Activated CD4-positive, alpha-beta memory T cell treated with anti-CD3 and anti-CD28 coated beads, Interleukin-2, amount 10 ng/mL, durations not matched to agents 7 days and 5 days (primary cell): ENCODE data around the gene ZNF260. TPM values are rescaled to one million over a fixed set of nuclear protein-coding genes. Genes with fewer than 3 reads are reported as not detected.
"Not testable (repeated sequence)": the region's sequence is repeated elsewhere in the genome, so short reads cannot be mapped to it uniquely, and the experiment has no call there.

Experiments used
- CTCF ChIA-PET: fragments of 350-600 bp; sonication (Branson Sonifier 250); formaldehyde crosslinking; loops from one replicate; lab custom pipeline; 2021; ENCODE audit warnings: antibody characterized with exemption, inconsistent platforms; lab: Charles Lee
- POLR2A ChIA-PET: fragments of 350-600 bp; sonication (Branson Sonifier 250); formaldehyde crosslinking; loops from one replicate; lab custom pipeline; 2021; ENCODE audit warnings: antibody characterized with exemption; lab: Charles Lee
- DNase-seq: peaks from one replicate; pipeline ENCODE4 v3.0.0-alpha.2; 2020
- H3K27ac Mint-ChIP-seq: one replicate; pipeline ENCODE4 v1.8.0; 2021; ENCODE audit warnings: mild to moderate bottlenecking, mixed read lengths
- H3K27me3 Mint-ChIP-seq: one replicate; pipeline ENCODE4 v1.8.0; 2021; ENCODE audit warnings: mixed read lengths
- H3K36me3 Mint-ChIP-seq: one replicate; pipeline ENCODE4 v1.8.0; 2021; ENCODE audit warnings: low read depth, mixed read lengths
- H3K4me1 Mint-ChIP-seq: one replicate; pipeline ENCODE4 v1.8.0; 2021; ENCODE audit warnings: mixed read lengths
- H3K4me3 Mint-ChIP-seq: one replicate; pipeline ENCODE4 v1.8.0; 2021; ENCODE audit warnings: mild to moderate bottlenecking, mixed read lengths
- H3K9me3 Mint-ChIP-seq: one replicate; pipeline ENCODE4 v1.8.0; 2021; ENCODE audit warnings: mixed read lengths
- total RNA-seq, 2 experiments: library from RNA; stranded (reverse); gene quantifications; one replicate each; pipeline ENCODE4 v1.2.3, GENCODE V29; 2021

The ZNF260 gene
- total RNA-seq, 2 experiments from 2014 or later = 9.0 to 9.9 TPM

DNA sequence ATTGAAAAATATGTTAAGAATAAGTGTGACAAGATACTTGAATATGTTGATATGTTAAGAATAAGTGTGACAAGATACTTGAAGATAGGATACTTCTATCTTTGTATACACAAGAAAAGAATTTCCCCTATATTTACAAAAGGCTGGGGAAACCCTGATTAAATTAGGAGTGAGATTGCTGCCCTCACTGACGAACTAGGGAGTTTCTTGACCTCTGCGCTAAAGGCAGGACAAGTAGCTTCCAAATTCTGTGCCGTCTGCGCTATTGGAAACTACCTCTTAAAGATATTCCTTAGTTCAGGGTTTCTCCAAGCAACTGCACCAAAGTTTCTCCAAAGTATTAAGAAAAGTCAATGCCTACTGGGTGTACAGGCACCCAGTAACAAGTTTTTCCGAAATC is 730 bp downstream of the ZNF260 start:
- Mint-ChIP-seq H3K27ac (peak overlapping the region; percentile 91), H3K9me3 (peaks cover 40% of the 10 kb centered on the region), H3K4me3 (peak overlapping the region; percentile 94), H3K27me3 (no peaks in the 10 kb centered on the region), H3K4me1 (peaks cover 23% of the 10 kb centered on the region), H3K36me3 (peaks cover 49% of the 10 kb centered on the region)
- POLR2A ChIA-PET = interaction anchor here (1.0 to 3.5 kb wide), 6 partner anchors 13 to 551 kb away, joined by 3 to 30 read pairs (median 15); partner anchors contain the start of genes ZNF382, ZNF420, ZNF529 and ZNF566
- CTCF ChIA-PET = interaction anchor here (1.6 kb wide), 1 partner anchor 46 kb away, joined by 6 read pairs; the partner anchor contains the start of gene ZNF529
- DNase-seq = no peak

DNA sequence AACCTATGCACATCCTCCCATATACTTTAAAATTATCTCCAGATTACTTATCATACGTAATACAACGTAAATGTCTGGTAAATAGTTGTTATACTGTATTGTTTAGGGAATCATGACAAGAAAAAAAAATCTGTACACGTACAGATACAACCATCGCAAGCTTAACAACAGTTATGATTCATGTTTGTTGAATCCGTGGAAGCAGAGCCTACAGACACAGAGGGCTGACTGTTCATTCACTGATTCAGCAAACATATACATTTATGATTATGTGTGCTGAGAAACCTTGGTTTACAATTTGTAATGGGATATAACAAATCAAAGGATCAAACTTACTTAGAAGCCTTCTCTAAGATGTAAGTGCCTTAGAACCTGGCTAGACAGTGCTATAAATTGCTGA is 1.5 kb downstream of the ZNF260 start:
- no peak overlapping the region for H3K27ac Mint-ChIP-seq
- no peak for DNase-seq
- peak overlapping the region; percentile 51 for H3K4me3 Mint-ChIP-seq
- H3K27me3 Mint-ChIP-seq = no peaks in the 10 kb centered on the region
- CTCF ChIA-PET = no interaction called here
- POLR2A ChIA-PET = interaction anchor here (3.5 kb wide), 1 partner anchor 37 kb away, joined by 27 read pairs; the partner anchor contains the start of gene ZNF566
- peaks cover 23% of the 10 kb centered on the region for H3K4me1 Mint-ChIP-seq
- peaks cover 51% of the 10 kb centered on the region for H3K36me3 Mint-ChIP-seq
- peaks cover 40% of the 10 kb centered on the region for H3K9me3 Mint-ChIP-seq

DNA sequence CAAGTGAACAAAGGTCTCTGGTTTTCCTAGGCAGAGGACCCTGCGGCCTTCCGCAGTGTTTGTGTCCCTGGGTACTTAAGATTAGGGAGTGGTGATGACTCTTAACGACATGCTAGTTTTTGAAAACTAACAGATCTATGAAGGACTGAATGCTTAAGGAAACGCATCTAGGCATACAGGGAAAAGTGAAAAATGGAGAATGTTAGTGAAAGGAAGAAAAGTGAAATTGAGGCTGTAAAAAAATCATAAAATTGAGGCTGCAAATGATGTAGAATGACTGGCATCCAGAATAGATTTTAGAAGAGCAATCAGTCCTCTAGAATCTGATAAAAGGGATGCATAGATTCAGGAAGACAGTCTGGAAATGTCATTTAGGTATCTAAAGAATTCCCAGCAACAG is 3.5 kb downstream of the ZNF260 start:
- no peaks in the 10 kb centered on the region for H3K27me3 Mint-ChIP-seq
- peaks cover 39% of the 10 kb centered on the region for H3K9me3 Mint-ChIP-seq
- CTCF ChIA-PET = no interaction called here
- no peak overlapping the region for H3K27ac Mint-ChIP-seq
- DNase-seq = no peak
- H3K4me1 Mint-ChIP-seq = peaks cover 23% of the 10 kb centered on the region
- peaks cover 62% of the 10 kb centered on the region for H3K36me3 Mint-ChIP-seq
- POLR2A ChIA-PET = no interaction called here
- H3K4me3 Mint-ChIP-seq = no peak overlapping the region

- Mint-ChIP-seq H3K9me3 (peaks cover 59% of the 10 kb centered on the region), H3K27me3 (no peaks in the 10 kb centered on the region)
- POLR2A ChIA-PET = interaction anchor here (1.0 kb wide), 1 partner anchor 14 kb away, joined by 3 read pairs; the partner anchor contains the start of gene ZNF260
These were observed 14.0 kb downstream of the ZNF260 start for GRCh38 chr19:36514012-36514612.

GRCh38 chr19:36508325-36508724 is 19.7 kb downstream of the ZNF260 start:
- peaks cover 10% of the 10 kb centered on the region for H3K36me3 Mint-ChIP-seq
- H3K27ac Mint-ChIP-seq = no peak overlapping the region
- H3K9me3 Mint-ChIP-seq = peaks cover 32% of the 10 kb centered on the region
- no peaks in the 10 kb centered on the region for H3K27me3 Mint-ChIP-seq
- DNase-seq = no peak
- H3K4me3 Mint-ChIP-seq = no peak overlapping the region
- ChIA-PET CTCF (no interaction called here), POLR2A (no interaction called here)
- no peaks in the 10 kb centered on the region for H3K4me1 Mint-ChIP-seq

More at GRCh38 chr19:36514012-36514612, 14.0 kb downstream of the ZNF260 start:
- DNase-seq = no peak
- Mint-ChIP-seq H3K27ac (no peak overlapping the region), H3K36me3 (peaks cover 54% of the 10 kb centered on the region), H3K4me3 (no peak overlapping the region), H3K4me1 (no peaks in the 10 kb centered on the region)
- CTCF ChIA-PET = no interaction called here

DNA sequence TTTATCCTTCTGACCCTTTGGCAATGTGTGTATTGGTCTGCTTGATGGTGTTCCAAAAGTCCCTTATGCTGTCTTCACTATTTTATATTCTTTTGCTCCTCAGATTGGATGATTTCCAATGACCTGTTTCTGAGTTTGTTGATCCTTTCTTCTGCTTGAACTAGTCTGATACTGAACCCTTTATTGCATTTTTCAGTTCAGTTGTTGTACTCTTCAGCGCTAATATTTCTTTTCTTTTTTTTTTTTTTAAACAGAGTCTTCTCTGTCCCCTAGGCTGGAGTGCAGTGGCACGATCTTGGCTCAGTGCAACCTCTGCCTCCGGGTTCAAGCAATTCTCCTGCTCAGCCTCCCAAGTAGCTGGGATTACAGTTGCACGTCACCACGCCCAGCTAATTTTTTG is 26.1 kb downstream of the ZNF260 start:
- peaks cover 7% of the 10 kb centered on the region for H3K36me3 Mint-ChIP-seq
- H3K4me3 Mint-ChIP-seq = no peak overlapping the region
- H3K9me3 Mint-ChIP-seq = peaks cover 35% of the 10 kb centered on the region
- H3K27me3 Mint-ChIP-seq = no peaks in the 10 kb centered on the region
- no peaks in the 10 kb centered on the region for H3K4me1 Mint-ChIP-seq
- CTCF ChIA-PET = no interaction called here
- POLR2A ChIA-PET = no interaction called here
- DNase-seq = no peak
- H3K27ac Mint-ChIP-seq = no peak overlapping the region

GRCh38 chr19:36497001-36497400 is 31.1 kb downstream of the ZNF260 start:
- Mint-ChIP-seq H3K36me3 (peaks cover 4% of the 10 kb centered on the region), H3K27ac (no peak overlapping the region), H3K4me3 (no peak overlapping the region), H3K4me1 (no peaks in the 10 kb centered on the region), H3K27me3 (no peaks in the 10 kb centered on the region), H3K9me3 (peaks cover 26% of the 10 kb centered on the region)
- CTCF ChIA-PET = interaction anchor here (0.6 kb wide), 1 partner anchor 10 kb away, joined by 3 read pairs; no protein-coding TSS in a partner anchor
- no peak for DNase-seq
- POLR2A ChIA-PET = no interaction called here

GRCh38 chr19:36492689-36493453 is 35.2 kb downstream of the ZNF260 start:
- H3K36me3 Mint-ChIP-seq, H3K27me3 Mint-ChIP-seq, POLR2A ChIA-PET, CTCF ChIA-PET, H3K4me3 Mint-ChIP-seq, H3K27ac Mint-ChIP-seq: not testable (repeated sequence)
- H3K9me3 Mint-ChIP-seq = peaks cover 21% of the 10 kb centered on the region
- peak; percentile 31 for DNase-seq
- peaks cover 20% of the 10 kb centered on the region for H3K4me1 Mint-ChIP-seq

GRCh38 chr19:36490846-36491245 is 37.2 kb downstream of the ZNF260 start:
- POLR2A ChIA-PET = interaction anchor here (2.4 kb wide), 1 partner anchor 83 kb away, joined by 17 read pairs; the partner anchor contains the start of gene ZNF529
- DNase-seq, H3K27ac Mint-ChIP-seq, H3K27me3 Mint-ChIP-seq, H3K4me3 Mint-ChIP-seq, CTCF ChIA-PET: not testable (repeated sequence)
- Mint-ChIP-seq H3K4me1 (peaks cover 26% of the 10 kb centered on the region), H3K9me3 (peaks cover 22% of the 10 kb centered on the region), H3K36me3 (peaks cover 16% of the 10 kb centered on the region)

DNA sequence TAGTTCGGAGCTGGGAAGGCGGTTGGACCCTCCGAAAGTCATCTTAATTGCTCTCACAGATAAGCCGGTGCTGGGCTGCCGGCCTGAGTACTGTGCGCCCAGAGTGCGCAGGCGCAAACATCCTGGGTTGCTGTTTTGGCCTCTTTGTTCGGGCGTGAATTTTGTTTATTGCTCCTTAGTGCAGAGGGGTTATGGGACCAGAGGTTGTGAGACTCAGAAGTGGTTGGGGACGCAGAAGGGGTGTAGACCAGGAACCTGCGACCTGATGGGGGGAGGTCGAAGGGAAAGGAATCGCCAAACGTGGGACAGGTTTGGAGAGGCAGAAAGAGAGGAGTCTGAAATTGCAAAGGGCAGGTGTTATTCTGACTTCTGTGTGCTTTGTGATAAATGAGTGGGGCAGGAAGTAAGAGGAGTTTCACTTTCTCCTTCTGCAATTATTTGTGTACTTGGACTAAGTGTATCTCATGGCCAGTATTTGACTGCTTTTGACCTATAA is 38.1 kb downstream of the ZNF260 start:
- peak; percentile 74 for DNase-seq
- peak overlapping the region; percentile 97 for H3K27ac Mint-ChIP-seq
- peaks cover 21% of the 10 kb centered on the region for H3K9me3 Mint-ChIP-seq
- peak overlapping the region; percentile 95 for H3K4me3 Mint-ChIP-seq
- H3K36me3 Mint-ChIP-seq = peaks cover 18% of the 10 kb centered on the region
- peaks cover 26% of the 10 kb centered on the region for H3K4me1 Mint-ChIP-seq
- CTCF ChIA-PET = interaction anchor here (1.0 kb wide), 1 partner anchor 115 kb away, joined by 4 read pairs; the partner anchor contains the start of gene ZNF382
- no peaks in the 10 kb centered on the region for H3K27me3 Mint-ChIP-seq
- POLR2A ChIA-PET = interaction anchor here (0.5 to 2.6 kb wide), 16 partner anchors 20 to 728 kb away, joined by 3 to 27 read pairs (median 5); partner anchors contain the start of genes ZFP14, ZNF146, ZNF260 and ZNF382

- H3K4me3 Mint-ChIP-seq = peak within 1 kb of the TSS; percentile 95
- CTCF ChIA-PET = interaction anchor here (0.6 to 1.1 kb wide), 3 partner anchors 116 to 1335 kb away, joined by 3 to 4 read pairs (median 3); partner anchors contain the start of genes FXYD5, ZNF345 and ZNF382
- POLR2A ChIA-PET = interaction anchor here (0.5 to 2.6 kb wide), 16 partner anchors 21 to 729 kb away, joined by 3 to 27 read pairs (median 5); partner anchors contain the start of genes ZFP14, ZNF146, ZNF260 and ZNF382
- DNase-seq = peak; percentile 92
- peaks cover 22% of the 10 kb centered on the region for H3K9me3 Mint-ChIP-seq
- peaks cover 19% of the 10 kb centered on the region for H3K36me3 Mint-ChIP-seq
- H3K27me3 Mint-ChIP-seq = no peaks in the 10 kb centered on the region
- H3K27ac Mint-ChIP-seq = peak within 1 kb of the TSS; percentile 97
- H3K4me1 Mint-ChIP-seq = peaks cover 26% of the 10 kb centered on the region
These were observed 38.8 kb downstream of the ZNF260 start, which contains the start of gene ZNF566 for GRCh38 chr19:36489118-36489919. ZNF566 (minus strand) TSS chr19:36489561; CDS start chr19:36476557, 13,004 bp downstream.

GRCh38 chr19:36488846-36489117 is 39.3 kb downstream of the ZNF260 start:
- ChIA-PET POLR2A (interaction anchor here (1.0 to 2.6 kb wide), 13 partner anchors 21 to 729 kb away, joined by 3 to 27 read pairs (median 6); partner anchors contain the start of genes ZFP14, ZNF146, ZNF260 and ZNF382), CTCF (interaction anchor here (0.6 to 1.1 kb wide), 3 partner anchors 116 to 1335 kb away, joined by 3 to 4 read pairs (median 3); partner anchors contain the start of genes FXYD5, ZNF345 and ZNF382)
- H3K4me3 Mint-ChIP-seq = peak overlapping the region; percentile 95
- H3K27me3 Mint-ChIP-seq = no peaks in the 10 kb centered on the region
- H3K9me3 Mint-ChIP-seq = peaks cover 22% of the 10 kb centered on the region
- H3K27ac Mint-ChIP-seq = peak overlapping the region; percentile 97
- H3K36me3 Mint-ChIP-seq = peaks cover 23% of the 10 kb centered on the region
- peak; percentile 47 for DNase-seq
- H3K4me1 Mint-ChIP-seq = peaks cover 26% of the 10 kb centered on the region
